A549 (cell line): ENCODE results near the gene MRPS5. TPM values are rescaled to one million over a fixed set of nuclear protein-coding genes. Genes with fewer than 3 reads are reported as not detected.

ENCODE experiments used
- ATAC-seq, 2 experiments: fragments of 200-7000 bp in 1 of 2; fragments of >200 bp in 1 of 2; cut with Nextera tagmentation in 1 of 2; cut with Tn5 transposase in 1 of 2; 3 replicates each; pipeline versions ENCODE4 v1.8.0 to v1.9.1; 2018 to 2020; ENCODE audit warnings: mild to moderate bottlenecking in 1 of 2, moderate library complexity in 1 of 2
- CTCF ChIA-PET: fragments of 300-600 bp; sonication (Branson Sonifier 250); formaldehyde crosslinking; extraction: SDS; loops from one replicate; lab custom pipeline; 2021; ENCODE audit warnings: antibody characterized with exemption, inconsistent platforms; lab: Yijun Ruan, JAX
- POLR2A ChIA-PET: fragments of 350-600 bp; formaldehyde crosslinking; extraction: SDS; loops from one replicate; lab custom pipeline; 2021; ENCODE audit warnings: antibody characterized with exemption, inconsistent platforms; lab: Yijun Ruan, JAX
- DNase-seq, 2 experiments: peaks; one replicate each; pipeline versions ENCODE4 v3.0.0 to v3.0.0-alpha.2; 2011 to 2016; ENCODE audit warnings: low read depth in 1 of 2, low spot score in 1 of 2
- FAIRE-seq: peaks from 2 replicates; lab custom pipeline; 2011; peaks lifted over from hg19 to GRCh38; lab: Jason Lieb, UNC
- H3K27ac ChIP-seq, 2 experiments: fragments of >200 bp; sonication (Bioruptor Twin); formaldehyde crosslinking; 3 replicates each; pipeline ENCODE4 v1.5.1; 2016 to 2017
- H3K4me1 ChIP-seq: fragments of >200 bp; sonication (Bioruptor Twin); formaldehyde crosslinking; 3 replicates; pipeline ENCODE4 v1.6.1; 2016
- H3K4me2 ChIP-seq: fragments of >200 bp; sonication (Bioruptor Twin); formaldehyde crosslinking; 3 replicates; pipeline ENCODE4 v1.6.1; 2016
- H3K4me3 ChIP-seq: fragments of >200 bp; sonication (Bioruptor Twin); formaldehyde crosslinking; 3 replicates; pipeline ENCODE4 v1.5.1; 2016
- H3K9me3 ChIP-seq: fragments of >200 bp; sonication (Bioruptor Twin); formaldehyde crosslinking; 3 replicates; pipeline ENCODE4 v1.6.1; 2016
- CBX2 ChIP-seq: fragments of 200-600 bp; sonication (generic); IDR thresholded peaks from 2 replicates; pipeline ENCODE4 v1.6.1; 2016; ENCODE audit warnings: low read depth, mild to moderate bottlenecking, borderline replicate concordance
- EHF ChIP-seq: fragments of 250-450 bp; sonication (Bioruptor Pico); IDR thresholded peaks from 2 replicates; pipeline ENCODE4 v1.5.0; 2020; ENCODE audit warnings: mild to moderate bottlenecking
- EP300 ChIP-seq, 2 experiments: fragments of >200 bp; sonication (Bioruptor Twin); formaldehyde crosslinking; IDR thresholded peaks; 2 replicates in 1 of 2; 3 replicates in 1 of 2; pipeline ENCODE4 v1.6.1; 2016 to 2017
- FOXS1 ChIP-seq: fragments of 250-450 bp; sonication (Bioruptor Pico); IDR thresholded peaks from 2 replicates; pipeline ENCODE4 v1.5.0; 2020; ENCODE audit warnings: mild to moderate bottlenecking, moderate library complexity
- HDAC2 ChIP-seq: fragments of 200-600 bp; sonication (generic); IDR thresholded peaks from 2 replicates; pipeline ENCODE4 v1.6.1; 2016
- HES2 ChIP-seq: fragments of >200 bp; sonication (Bioruptor Twin); formaldehyde crosslinking; IDR thresholded peaks from 2 replicates; pipeline ENCODE4 v1.6.1; 2016
- HEYL ChIP-seq: fragments of 250-450 bp; sonication (Bioruptor Pico); IDR thresholded peaks from 2 replicates; pipeline ENCODE4 v1.8.0; 2021; ENCODE audit warnings: mild to moderate bottlenecking, moderate library complexity
- HOXA7 ChIP-seq: fragments of 250-450 bp; sonication (Bioruptor Pico); IDR thresholded peaks from 2 replicates; pipeline ENCODE4 v1.5.0; 2020; ENCODE audit warnings: mild to moderate bottlenecking, moderate library complexity
- HOXB13 ChIP-seq: fragments of 250-450 bp; sonication (Bioruptor Pico); IDR thresholded peaks from 2 replicates; pipeline ENCODE4 v1.5.0; 2020; ENCODE audit warnings: low read depth, mild to moderate bottlenecking, moderate library complexity
- KDM1A ChIP-seq: fragments of 200-600 bp; sonication (generic); IDR thresholded peaks from 2 replicates; pipeline ENCODE4 v1.6.1; 2016; ENCODE audit warnings: low read depth, mild to moderate bottlenecking
- KDM5A ChIP-seq: fragments of 200-600 bp; sonication (generic); IDR thresholded peaks from 2 replicates; pipeline ENCODE4 v1.6.1; 2016; ENCODE audit warnings: antibody characterized with exemption, mild to moderate bottlenecking
- MAFK ChIP-seq: fragments of 450-650 bp; IDR thresholded peaks from 2 replicates; pipeline ENCODE4 v1.6.1; 2014; ENCODE audit not compliant: partially characterized antibody
- MYC ChIP-seq: IDR thresholded peaks from 2 replicates; pipeline ENCODE4 v1.6.1; 2012; ENCODE audit warnings: mild to moderate bottlenecking, inconsistent platforms, low read length, improper control_type of control experiment, borderline replicate concordance
- NFE2L2 ChIP-seq: fragments of 150-350 bp; conservative IDR thresholded peaks from 2 replicates; pipeline ENCODE4 v1.6.1; 2014; ENCODE audit warnings: low read length
- NR3C1 ChIP-seq: fragments of >200 bp; sonication (Bioruptor Twin); formaldehyde crosslinking; IDR thresholded peaks from 3 replicates; pipeline ENCODE4 v1.6.1; 2017
- POLR2A ChIP-seq: IDR thresholded peaks from 2 replicates; pipeline ENCODE4 v1.6.1; 2012; ENCODE audit warnings: mild to moderate bottlenecking, low read length
- POLR2AphosphoS2 ChIP-seq: conservative IDR thresholded peaks from 2 replicates; pipeline ENCODE4 v1.6.1; 2012; ENCODE audit warnings: low read length, improper control_type of control experiment, inconsistent platforms
- RFX5 ChIP-seq: fragments of 450-650 bp; IDR thresholded peaks from 2 replicates; pipeline ENCODE4 v1.7.1; 2014; ENCODE audit warnings: antibody characterized with exemption, mild to moderate bottlenecking, moderate library complexity
- RNF2 ChIP-seq: fragments of 200-600 bp; sonication (generic); IDR thresholded peaks from 2 replicates; pipeline ENCODE4 v1.6.1; 2016; ENCODE audit warnings: low read depth, mild to moderate bottlenecking, antibody characterized with exemption, moderate library complexity, borderline replicate concordance
- SMC3 ChIP-seq: fragments of >200 bp; sonication (Bioruptor Twin); formaldehyde crosslinking; IDR thresholded peaks from 3 replicates; pipeline ENCODE4 v1.6.1; 2018; ENCODE audit warnings: inconsistent platforms
- SREBF2 ChIP-seq: fragments of 450-650 bp; IDR thresholded peaks from 2 replicates; pipeline ENCODE4 v1.6.1; 2014; ENCODE audit warnings: mild to moderate bottlenecking, moderate library complexity
- TP53 ChIP-seq: fragments of 250-450 bp; sonication (Bioruptor Pico); IDR thresholded peaks from 2 replicates; pipeline ENCODE4 v1.5.0; 2021; ENCODE audit warnings: mild to moderate bottlenecking, moderate library complexity
- USF2 ChIP-seq: fragments of 450-650 bp; IDR thresholded peaks from 2 replicates; pipeline ENCODE4 v1.6.1; 2014; ENCODE audit warnings: antibody characterized with exemption
- ZFP36 ChIP-seq: fragments of 450-650 bp; IDR thresholded peaks from 2 replicates; pipeline ENCODE4 v1.6.1; 2014; ENCODE audit warnings: borderline replicate concordance; ENCODE audit not compliant: partially characterized antibody
- ZNF302 ChIP-seq: fragments of 250-450 bp; sonication (Bioruptor Pico); IDR thresholded peaks from 2 replicates; pipeline ENCODE4 v1.9.0; 2021; ENCODE audit warnings: inconsistent platforms, mild to moderate bottlenecking, moderate library complexity
- ZSCAN20 ChIP-seq: fragments of 250-450 bp; sonication (Bioruptor Pico); IDR thresholded peaks from 2 replicates; pipeline ENCODE4 v1.8.0; 2022; ENCODE audit warnings: mild to moderate bottlenecking, moderate library complexity
- WGBS: methylation state at CpG from one replicate; pipeline ENCODE4 v1.1.6; 2017; ENCODE audit errors: missing lambda C conversion rate; 5-methylcytosine and 5-hydroxymethylcytosine counted together
- polyA plus RNA-seq, 4 experiments: library from polyadenylated mRNA; depleted of rRNA in 3 of 4; stranded (reverse); fragments of >200 nt; fragmentation: RNase III in 1 of 4; extraction: RNeasy Plus Mini Kit Qiagen cat#74134 plus additional on column Dnase treatment in 1 of 4; gene quantifications; 2 replicates in 3 of 4; 3 replicates in 1 of 4; pipeline ENCODE4 v1.2.3, GENCODE V29; 2011 to 2017
- TF ChIP-seq, protein P1 (sequence below): fragments of 200-600 bp; sonication (generic); IDR thresholded peaks from 2 replicates; pipeline ENCODE4 v1.6.1; 2016; ENCODE audit warnings: antibody characterized with exemption, mild to moderate bottlenecking, moderate library complexity
- TF ChIP-seq, protein P2 (sequence below): fragments of >200 bp; sonication (Bioruptor Twin); formaldehyde crosslinking; IDR thresholded peaks from 3 replicates; pipeline ENCODE4 v1.6.1; 2016

MRPS5 gene
- polyA plus RNA-seq, 2 of the 4 experiments (the other 2 are of a cell fraction), result 103 to 123 TPM

- no peak for TF ChIP-seq POLR2AphosphoS2
- no peak for TF ChIP-seq SMC3
- TF ChIP-seq USF2, result no peak
- no peak for TF ChIP-seq SREBF2
- TF ChIP-seq RFX5, result no peak
- TF ChIP-seq POLR2A, result no peak
- TF ChIP-seq HOXA7, result no peak
- TF ChIP-seq HOXB13 (CRISPR knock-in tag), result no peak
- no peak for TF ChIP-seq HES2
- 38% methylated on average over 13 of the region's 13 CpGs for WGBS
- DNase-seq, result no peak
- Histone ChIP-seq H3K27ac (no peak overlapping the region), H3K4me3 (no peak overlapping the region), H3K9me3 (no peaks in the 10 kb centered on the region), H3K4me2 (no peak overlapping the region), H3K4me1 (no peaks in the 10 kb centered on the region)
- no peak for ATAC-seq
- ChIA-PET POLR2A (no interaction called here), CTCF (interaction anchor here (0.7 to 2.0 kb wide), 3 partner anchors 9 to 24 kb away, joined by 3 to 5 read pairs (median 3); no protein-coding TSS in a partner anchor)
- FAIRE-seq, result no peak
Measured at GRCh38 chr2:95046371-95047112, 75.1 kb downstream of the MRPS5 start.

DNA sequence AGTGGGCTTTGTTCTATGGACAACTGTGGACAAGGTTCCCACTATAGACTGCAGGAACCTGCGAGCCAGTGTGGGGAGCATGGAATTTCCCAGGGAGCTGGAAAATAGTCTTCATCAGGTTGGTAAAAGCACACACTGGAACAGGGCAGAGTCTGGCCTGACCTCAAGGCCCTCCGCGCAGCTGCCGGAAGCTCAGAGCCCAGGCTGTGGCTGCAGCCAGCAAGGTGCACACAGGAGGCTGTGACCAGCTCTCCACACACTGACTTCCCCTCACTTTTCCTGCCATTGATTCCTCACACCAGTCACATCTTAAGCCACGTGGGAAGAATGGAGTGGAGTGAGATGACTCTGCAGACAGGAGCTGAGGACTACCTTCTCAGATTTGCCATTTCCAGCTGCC, 77.0 kb downstream of the MRPS5 start:
- POLR2A ChIA-PET, result no interaction called here
- no peak overlapping the region for H3K27ac ChIP-seq
- DNase-seq, result no peak

GRCh38 chr2:95043300-95044093, 78.1 kb downstream of the MRPS5 start:
- Histone ChIP-seq H3K4me2 (0 out of 3 replicates have a peak overlapping the region, but pooled peaks have one; percentile 4), H3K4me3 (no peak overlapping the region), H3K9me3 (no peaks in the 10 kb centered on the region), H3K27ac (no peak overlapping the region), H3K4me1 (no peaks in the 10 kb centered on the region)
- FAIRE-seq (no peak), DNase-seq (no peak), ATAC-seq (peak; percentile 59 to 61; a peak in 5 of 6 replicates)
- 27% methylated on average over 17 of the region's 17 CpGs for WGBS
- TF ChIP-seq NFE2L2, result no peak
- TF ChIP-seq POLR2A, result no peak
- no peak for TF ChIP-seq CBX2
- no peak for TF ChIP-seq KDM5A
- TF ChIP-seq MYC, result no peak
- no peak for TF ChIP-seq ZSCAN20
- TF ChIP-seq, protein P1, sequence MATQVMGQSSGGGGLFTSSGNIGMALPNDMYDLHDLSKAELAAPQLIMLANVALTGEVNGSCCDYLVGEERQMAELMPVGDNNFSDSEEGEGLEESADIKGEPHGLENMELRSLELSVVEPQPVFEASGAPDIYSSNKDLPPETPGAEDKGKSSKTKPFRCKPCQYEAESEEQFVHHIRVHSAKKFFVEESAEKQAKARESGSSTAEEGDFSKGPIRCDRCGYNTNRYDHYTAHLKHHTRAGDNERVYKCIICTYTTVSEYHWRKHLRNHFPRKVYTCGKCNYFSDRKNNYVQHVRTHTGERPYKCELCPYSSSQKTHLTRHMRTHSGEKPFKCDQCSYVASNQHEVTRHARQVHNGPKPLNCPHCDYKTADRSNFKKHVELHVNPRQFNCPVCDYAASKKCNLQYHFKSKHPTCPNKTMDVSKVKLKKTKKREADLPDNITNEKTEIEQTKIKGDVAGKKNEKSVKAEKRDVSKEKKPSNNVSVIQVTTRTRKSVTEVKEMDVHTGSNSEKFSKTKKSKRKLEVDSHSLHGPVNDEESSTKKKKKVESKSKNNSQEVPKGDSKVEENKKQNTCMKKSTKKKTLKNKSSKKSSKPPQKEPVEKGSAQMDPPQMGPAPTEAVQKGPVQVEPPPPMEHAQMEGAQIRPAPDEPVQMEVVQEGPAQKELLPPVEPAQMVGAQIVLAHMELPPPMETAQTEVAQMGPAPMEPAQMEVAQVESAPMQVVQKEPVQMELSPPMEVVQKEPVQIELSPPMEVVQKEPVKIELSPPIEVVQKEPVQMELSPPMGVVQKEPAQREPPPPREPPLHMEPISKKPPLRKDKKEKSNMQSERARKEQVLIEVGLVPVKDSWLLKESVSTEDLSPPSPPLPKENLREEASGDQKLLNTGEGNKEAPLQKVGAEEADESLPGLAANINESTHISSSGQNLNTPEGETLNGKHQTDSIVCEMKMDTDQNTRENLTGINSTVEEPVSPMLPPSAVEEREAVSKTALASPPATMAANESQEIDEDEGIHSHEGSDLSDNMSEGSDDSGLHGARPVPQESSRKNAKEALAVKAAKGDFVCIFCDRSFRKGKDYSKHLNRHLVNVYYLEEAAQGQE, result no peak
- no peak for TF ChIP-seq EP300 (IDR thresholded peaks at IDR 0.05)
- no peak for TF ChIP-seq FOXS1 (CRISPR knock-in tag)
- ChIA-PET POLR2A (no interaction called here), CTCF (interaction anchor here (0.6 to 1.9 kb wide), 5 partner anchors 9 to 71 kb away, joined by 3 to 7 read pairs (median 3); no protein-coding TSS in a partner anchor)

More for the DNA sequence above, 77.0 kb downstream of the MRPS5 start:
- FAIRE-seq (no peak), ATAC-seq (no peak)
- no peaks in the 10 kb centered on the region for H3K9me3 ChIP-seq
- H3K4me2 ChIP-seq, result no peak overlapping the region
- CTCF ChIA-PET, result interaction anchor here (1.2 to 1.9 kb wide), 4 partner anchors 9 to 70 kb away, joined by 3 to 7 read pairs (median 4); no protein-coding TSS in a partner anchor
- H3K4me3 ChIP-seq, result no peak overlapping the region
- no peaks in the 10 kb centered on the region for H3K4me1 ChIP-seq
- TF ChIP-seq EHF (CRISPR knock-in tag) (no peak), RNF2 (no peak), CBX2 (no peak), HEYL (CRISPR knock-in tag) (no peak), EP300 (IDR thresholded peaks at IDR 0.05) (no peak), KDM1A (no peak), MAFK (no peak), TP53 (no peak), ZNF302 (CRISPR knock-in tag) (no peak), HDAC2 (no peak), MYC (no peak), ZFP36 (no peak), ZSCAN20 (no peak), KDM5A (no peak), NR3C1 (no peak)
- TF ChIP-seq, protein P2, sequence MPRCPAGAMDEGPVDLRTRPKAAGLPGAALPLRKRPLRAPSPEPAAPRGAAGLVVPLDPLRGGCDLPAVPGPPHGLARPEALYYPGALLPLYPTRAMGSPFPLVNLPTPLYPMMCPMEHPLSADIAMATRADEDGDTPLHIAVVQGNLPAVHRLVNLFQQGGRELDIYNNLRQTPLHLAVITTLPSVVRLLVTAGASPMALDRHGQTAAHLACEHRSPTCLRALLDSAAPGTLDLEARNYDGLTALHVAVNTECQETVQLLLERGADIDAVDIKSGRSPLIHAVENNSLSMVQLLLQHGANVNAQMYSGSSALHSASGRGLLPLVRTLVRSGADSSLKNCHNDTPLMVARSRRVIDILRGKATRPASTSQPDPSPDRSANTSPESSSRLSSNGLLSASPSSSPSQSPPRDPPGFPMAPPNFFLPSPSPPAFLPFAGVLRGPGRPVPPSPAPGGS, result no peak
- TF ChIP-seq, all 56 proteins: peak for 0
- WGBS, result 75% methylated on average over 5 of the region's 5 CpGs
